HEK293T (cell line): Measurements from ENCODE around the gene PCP4L1.

ENCODE experiments used
- ARNT ChIP-seq: fragments of 450-650 bp; IDR thresholded peaks from 2 replicates; pipeline ENCODE4 v1.6.1; 2017; ENCODE audit warnings: mild to moderate bottlenecking
- BHLHE40 ChIP-seq: fragments of 450-650 bp; IDR thresholded peaks from 2 replicates; pipeline ENCODE4 v1.6.1; 2016; ENCODE audit warnings: mild to moderate bottlenecking, moderate library complexity, borderline replicate concordance
- CTBP1 ChIP-seq: fragments of 450-650 bp; IDR thresholded peaks from 2 replicates; pipeline ENCODE4 v1.6.1; 2016; ENCODE audit warnings: borderline replicate concordance
- FOXA1 ChIP-seq: fragments of 450-650 bp; IDR thresholded peaks from 2 replicates; pipeline ENCODE4 v1.6.1; 2016; ENCODE audit warnings: mild to moderate bottlenecking
- FOXM1 ChIP-seq: fragments of 450-650 bp; IDR thresholded peaks from 2 replicates; pipeline ENCODE4 v1.6.1; 2017; ENCODE audit warnings: mild to moderate bottlenecking, borderline replicate concordance
- HDGF ChIP-seq: fragments of 450-650 bp; IDR thresholded peaks from 2 replicates; pipeline ENCODE4 v1.6.1; 2017; ENCODE audit warnings: antibody characterized with exemption, borderline replicate concordance
- NFRKB ChIP-seq: fragments of 450-650 bp; IDR thresholded peaks from 2 replicates; pipeline ENCODE4 v1.6.1; 2016; ENCODE audit warnings: mild to moderate bottlenecking, moderate library complexity
- SP1 ChIP-seq: fragments of 450-650 bp; IDR thresholded peaks from 2 replicates; pipeline ENCODE4 v1.6.1; 2017
- SUZ12 ChIP-seq: fragments of 450-650 bp; IDR thresholded peaks from 2 replicates; pipeline ENCODE4 v1.6.1; 2016; ENCODE audit warnings: mild to moderate bottlenecking
- TARDBP ChIP-seq: fragments of 450-650 bp; IDR thresholded peaks from 2 replicates; pipeline ENCODE4 v1.6.1; 2016

DNA sequence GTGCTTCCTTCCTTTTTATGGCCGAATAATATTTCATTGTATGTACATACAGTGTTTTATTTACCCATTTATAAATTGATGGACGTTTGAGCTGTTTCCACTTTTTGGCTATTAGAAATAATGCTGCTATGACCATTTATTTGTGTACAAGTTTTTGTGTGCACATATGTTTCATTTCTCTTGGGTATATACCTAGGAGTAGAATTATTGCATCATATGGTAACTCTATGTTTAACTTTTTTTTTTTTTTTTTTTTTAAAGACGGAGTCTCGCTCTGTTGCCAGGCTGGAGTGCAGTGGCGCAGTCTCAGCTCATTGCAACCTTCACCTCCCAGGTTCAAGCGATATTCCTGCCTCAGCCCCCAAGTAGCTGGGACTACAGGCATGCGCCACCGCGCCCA lies 74.6 kb downstream of the PCP4L1 start:
- TF ChIP-seq TARDBP (no peak), BHLHE40 (no peak), FOXA1 (no peak), SUZ12 (no peak), HDGF (no peak), CTBP1 (no peak), SP1 (no peak), FOXM1 (no peak), ARNT (no peak), NFRKB (no peak)
